Ishikawa (cell line): Measurements from ENCODE around the gene METTL22.

Experiments used
- CEBPB ChIP-seq: IDR thresholded peaks from 2 replicates; pipeline ENCODE4 v1.6.1; 2012
- EP300 ChIP-seq: IDR thresholded peaks from 2 replicates; pipeline ENCODE4 v1.6.1; 2012; ENCODE audit warnings: borderline replicate concordance
- REST ChIP-seq: IDR thresholded peaks from 2 replicates; pipeline ENCODE4 v1.6.1; 2012; ENCODE audit warnings: low read depth, mild to moderate bottlenecking
- TEAD4 ChIP-seq: IDR thresholded peaks from 2 replicates; pipeline ENCODE4 v1.6.1; 2012
- ZBTB7A ChIP-seq: IDR thresholded peaks from 2 replicates; pipeline ENCODE4 v1.6.1; 2012; ENCODE audit warnings: low read depth

- TF ChIP-seq REST = no peak
- TF ChIP-seq EP300 = no peak
- TF ChIP-seq TEAD4 = no peak
- no peak for TF ChIP-seq ZBTB7A
- no peak for TF ChIP-seq CEBPB
Measured at GRCh38 chr16:8583732-8584131, 37.8 kb upstream of the METTL22 start.
